ENCODE data around the gene SELENOF. TPM values are rescaled to one million over a fixed set of nuclear protein-coding genes. Genes with fewer than 3 reads are reported as not detected.

The SELENOF gene
- total RNA-seq (2022; extraction: Qiagen RNA extraction) = 138 to 175 TPM (median 154 TPM) in 5 replicates

DNA sequence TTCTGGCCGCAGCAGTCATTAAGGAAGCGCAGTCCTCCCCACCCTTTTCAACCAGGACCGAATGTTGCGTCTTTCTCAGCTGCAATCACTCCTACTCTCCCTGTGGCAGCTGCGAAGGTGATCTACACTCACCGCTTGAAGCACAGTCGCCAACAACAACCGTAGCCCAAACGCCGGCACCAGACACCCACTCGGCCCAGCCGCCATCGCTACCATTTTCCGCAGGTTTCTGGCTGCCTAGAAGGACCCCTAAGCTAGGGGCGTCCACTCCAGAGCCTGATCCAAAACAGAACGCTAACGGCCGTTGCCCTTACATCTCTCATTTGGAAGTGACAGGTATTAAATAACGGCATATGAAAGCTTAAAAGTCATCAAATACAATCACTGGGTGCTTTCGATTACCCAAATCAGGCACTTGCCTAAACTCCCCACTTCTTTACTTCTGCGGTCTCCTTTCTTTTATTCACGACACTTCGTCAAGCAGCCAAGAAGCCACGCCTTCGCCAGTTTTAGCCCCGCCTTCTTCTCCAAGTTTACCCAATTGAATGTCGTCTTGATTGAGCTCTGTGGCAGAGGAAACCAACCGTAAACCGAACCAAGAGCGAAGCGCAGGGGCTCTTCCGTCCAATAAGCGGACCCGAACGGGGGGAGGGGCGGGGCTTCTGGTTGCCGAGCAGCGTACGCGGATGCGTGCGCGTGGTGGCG is at the start of gene SELENOF:
SELENOF (minus strand) TSS at position 231 of the 705 bp plus-strand sequence; CDS start at position 216, 15 bp downstream.

DNA sequence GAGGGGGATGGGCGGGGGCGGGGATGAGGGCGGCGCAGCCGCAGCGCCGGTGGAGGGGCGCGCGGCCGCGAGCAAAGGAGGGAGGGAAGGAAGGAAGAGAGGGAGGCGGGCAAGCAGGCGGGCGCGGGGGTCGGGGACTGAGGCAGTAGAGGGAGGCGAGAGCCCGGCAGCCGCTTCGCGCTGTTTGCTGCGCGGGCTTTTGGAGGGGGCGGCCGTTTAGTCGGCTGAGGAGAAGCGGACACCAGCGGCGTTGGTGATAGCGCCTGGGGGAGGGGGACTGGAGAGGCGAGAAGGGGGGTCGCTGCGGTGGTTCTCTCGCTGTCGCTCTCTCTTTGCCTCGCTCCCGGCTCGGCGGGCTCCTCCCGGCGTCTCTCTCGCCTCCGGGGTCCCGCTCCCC is 673 bp upstream of the SELENOF start, which contains the start of gene HS2ST1:
HS2ST1 (plus strand) TSS at position 35 of the 397 bp plus-strand sequence.

Other genes with a start within 250 kb of the SELENOF start
- gene SH3GLB1, start 209.6 kb downstream of the SELENOF start, total RNA-seq (2022; extraction: Qiagen RNA extraction) = 33.4 to 39.2 TPM (median 36.5 TPM) in 5 replicates
- 9.5 to 12.8 TPM (median 11.4 TPM) in 5 replicates for gene HS2ST1, start 509 bp upstream of the SELENOF start, total RNA-seq (2022; extraction: Qiagen RNA extraction)

All from A549 treated with Mapracorat at 1 μM for 4 hours (cell line).